T-helper 1 cell treated with Interleukin-12 subunit alpha and Interleukin-12 subunit beta and Interleukin-4 antibody, amounts not matched to agents 30 ng/mL and 1 ng/mL, for 36 hours (primary cell): ENCODE data around the gene EDN3. TPM values are rescaled to one million over a fixed set of nuclear protein-coding genes. Genes with fewer than 3 reads are reported as not detected.

ENCODE experiments used
- intact Hi-C: fragments of 100-400 bp; cut with micrococcal nuclease; formaldehyde crosslinking; loops from one replicate; pipeline ENCODE4 v1.15.1; 2024
- total RNA-seq: library from RNA; stranded (reverse); gene quantifications from 2 replicates; pipeline ENCODE4 v1.2.3, GENCODE V29; 2022

EDN3 gene
- total RNA-seq, 1 donor from 2014 or later = not detected

- intact Hi-C loops = no loop called here
These were observed 8.2 kb downstream of the EDN3 start for GRCh38 chr20:59308493-59309201.

DNA sequence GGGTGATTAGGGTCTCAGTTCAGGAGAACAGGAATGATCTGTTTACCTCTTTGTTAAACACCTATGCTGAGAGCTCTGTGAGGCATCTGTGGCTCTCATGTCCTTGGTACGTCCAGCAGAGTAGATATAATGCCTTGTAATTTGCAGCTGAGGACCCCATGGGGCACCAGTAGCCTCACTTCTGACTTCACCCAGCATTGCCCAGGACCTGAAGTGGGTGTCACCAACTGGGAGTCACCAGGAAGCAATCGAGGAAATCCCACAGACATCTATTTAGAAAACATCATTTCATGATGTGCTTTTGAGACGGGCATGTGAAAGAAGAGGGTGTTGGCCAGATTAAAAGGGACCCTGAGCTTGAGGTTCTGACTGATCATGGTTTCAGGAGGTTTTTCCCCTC, 8.8 kb downstream of the EDN3 start:
- intact Hi-C loops = no loop called here

DNA sequence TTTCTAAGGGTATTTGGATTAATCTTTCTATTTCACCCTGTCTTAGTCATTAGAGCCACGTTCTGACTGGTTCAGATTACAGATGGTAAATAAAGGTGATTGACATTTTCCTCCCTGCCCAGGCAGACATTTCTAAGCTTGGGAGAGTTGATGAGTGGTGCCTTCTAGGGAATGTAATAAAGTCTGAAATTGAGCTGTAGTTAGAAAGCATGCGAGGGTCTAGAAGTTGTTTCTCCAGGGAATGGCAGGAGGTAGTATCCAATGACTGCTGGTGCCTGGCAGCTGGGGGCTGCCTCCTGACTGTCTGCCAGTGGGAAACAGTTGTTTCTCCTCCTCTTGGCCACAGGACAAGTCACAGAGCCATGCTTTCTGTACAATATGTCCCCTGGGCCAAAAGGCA, 14.6 kb downstream of the EDN3 start:
- intact Hi-C loops = no loop called here

DNA sequence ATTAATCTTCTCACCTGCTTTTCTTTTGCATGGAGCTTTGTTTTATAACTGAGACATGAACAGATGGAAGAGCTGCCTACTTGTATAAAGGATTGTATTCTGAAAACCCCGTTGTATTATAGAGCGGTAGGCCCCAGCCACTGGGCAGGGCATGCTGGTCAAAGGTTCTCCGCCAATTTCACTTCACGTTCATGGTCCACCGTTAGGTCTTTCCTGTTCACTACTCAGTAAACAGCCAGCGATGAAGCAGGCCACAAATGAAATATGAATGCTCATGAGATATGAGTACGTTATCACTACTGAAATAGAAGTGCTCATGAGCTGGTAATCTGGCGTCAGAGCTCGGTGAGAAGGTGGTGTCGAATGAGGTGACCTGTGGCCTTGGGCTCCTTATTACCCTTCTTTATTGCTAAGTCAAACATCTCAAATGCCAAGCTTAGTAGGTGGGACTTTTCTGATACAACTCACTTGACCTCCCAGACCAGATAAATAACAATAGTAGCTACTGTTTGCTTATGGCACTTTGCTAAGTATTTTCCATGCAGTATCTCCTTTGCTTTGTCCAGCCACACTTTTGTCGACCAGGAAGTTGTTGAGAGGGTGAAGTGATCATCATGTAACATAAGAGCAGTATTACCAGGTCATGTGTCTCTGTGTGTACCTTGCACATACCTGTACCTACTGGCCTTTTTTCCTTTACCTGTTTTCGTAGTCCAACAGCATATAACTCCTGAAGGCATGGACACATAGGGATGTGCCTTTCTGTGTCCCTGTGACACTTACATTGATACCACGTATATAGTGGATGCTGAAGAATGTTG, 16.7 kb downstream of the EDN3 start:
- intact Hi-C loops = no loop called here

GRCh38 chr20:59318201-59318790, 17.9 kb downstream of the EDN3 start:
- intact Hi-C loops = no loop called here

- intact Hi-C loops = no loop called here
These were observed 18.4 kb downstream of the EDN3 start for GRCh38 chr20:59318803-59319202.

GRCh38 chr20:59320426-59320825, 20.0 kb downstream of the EDN3 start:
- intact Hi-C loops = no loop called here

GRCh38 chr20:59320854-59321647, 20.6 kb downstream of the EDN3 start:
- intact Hi-C loops = no loop called here

- intact Hi-C loops = no loop called here
These were observed 21.7 kb downstream of the EDN3 start for GRCh38 chr20:59322081-59322480.

GRCh38 chr20:59322585-59323454, 22.4 kb downstream of the EDN3 start:
- intact Hi-C loops = no loop called here

- intact Hi-C loops = no loop called here
These were observed 23.3 kb downstream of the EDN3 start for GRCh38 chr20:59323731-59324130.

DNA sequence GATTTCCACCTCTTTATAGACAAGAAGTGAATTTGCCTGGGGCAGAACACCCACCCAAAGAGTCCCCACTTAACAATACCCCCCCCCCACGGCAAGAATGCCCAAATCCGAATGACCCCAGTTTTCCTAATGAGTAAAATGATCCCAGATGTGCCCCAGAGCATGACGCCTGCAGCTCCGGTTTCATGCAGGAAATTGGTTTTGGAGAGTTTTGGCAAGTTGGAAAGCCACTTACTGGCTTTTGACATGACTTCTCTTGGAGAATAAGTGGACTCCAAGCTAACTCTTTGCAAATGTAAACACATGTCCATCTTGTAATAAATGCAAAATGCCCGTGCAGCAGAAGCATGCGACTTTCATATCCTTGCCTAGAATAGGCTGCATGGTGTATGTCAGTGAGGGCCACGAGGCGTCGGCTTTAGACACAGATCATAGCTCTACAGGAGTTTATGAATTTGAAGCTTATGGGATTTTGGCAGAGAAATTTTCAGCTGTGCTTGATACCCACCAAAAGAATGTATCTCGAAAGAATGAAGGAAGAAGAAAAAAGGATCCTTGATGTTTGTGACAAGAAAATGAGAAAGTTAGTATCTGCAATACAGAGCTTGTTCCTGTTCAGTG, 24.2 kb downstream of the EDN3 start:
- intact Hi-C loops = no loop called here

DNA sequence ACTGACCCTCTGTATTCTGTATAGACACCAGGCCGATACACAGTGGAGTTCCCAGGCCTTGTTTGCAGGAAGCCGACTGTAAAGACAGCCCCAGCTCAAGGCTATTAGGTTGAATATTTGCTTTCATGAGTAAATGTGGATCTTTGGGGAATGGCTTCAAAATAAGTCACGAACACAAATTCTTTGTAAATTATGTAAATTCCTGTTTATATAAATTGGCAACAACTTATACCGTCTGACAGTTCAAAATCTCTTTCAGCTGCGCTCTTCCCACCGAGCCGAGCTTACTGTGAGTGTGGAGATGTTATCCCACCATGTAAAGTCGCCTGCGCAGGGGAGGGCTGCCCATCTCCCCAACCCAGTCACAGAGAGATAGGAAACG, 24.7 kb downstream of the EDN3 start:
- intact Hi-C loops = no loop called here

GRCh38 chr20:59326188-59326587, 25.8 kb downstream of the EDN3 start:
- intact Hi-C loops = no loop called here

DNA sequence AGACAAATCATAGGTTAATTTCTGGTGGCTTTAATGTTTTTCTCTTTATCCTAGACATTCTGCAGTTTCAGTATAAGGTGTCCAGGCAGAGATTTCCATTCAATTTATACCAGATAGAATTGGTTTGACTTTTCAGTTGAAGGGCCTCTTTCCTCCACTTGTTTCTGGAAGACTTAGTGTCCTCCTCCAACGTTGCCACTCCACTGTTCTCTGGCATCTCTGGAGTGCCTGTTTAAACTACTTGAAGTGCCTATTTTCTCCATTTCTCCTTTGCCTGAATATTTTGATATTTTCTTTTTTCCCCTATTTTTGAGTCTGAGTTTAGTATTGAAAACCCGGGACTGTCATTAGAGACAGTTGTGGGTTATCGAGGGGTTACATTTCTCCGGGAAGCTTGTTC, 27.7 kb downstream of the EDN3 start:
- intact Hi-C loops = no loop called here

- intact Hi-C loops = no loop called here
These were observed 31.4 kb downstream of the EDN3 start for GRCh38 chr20:59331721-59332329.

GRCh38 chr20:59333260-59333845, 32.9 kb downstream of the EDN3 start:
- intact Hi-C loops = no loop called here

DNA sequence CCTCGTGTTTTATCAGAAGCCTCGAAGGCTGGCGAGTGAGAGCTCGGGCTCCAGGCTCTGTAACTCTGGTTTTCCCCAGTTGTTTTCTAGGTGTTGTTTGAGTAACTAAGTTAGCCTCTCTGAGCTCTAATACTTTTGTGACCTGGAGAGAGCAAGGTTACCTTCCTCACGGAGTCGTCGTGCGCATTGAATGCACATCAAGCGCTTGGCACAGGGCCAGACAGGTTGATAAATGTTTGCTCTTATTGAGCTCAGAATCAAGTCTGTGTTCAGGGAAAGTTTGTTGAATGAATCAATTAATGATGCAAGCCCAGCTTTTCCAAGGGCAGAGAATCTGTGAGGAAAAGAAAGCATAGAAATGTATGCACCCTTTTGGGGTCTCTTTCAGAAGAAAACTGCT, 33.5 kb downstream of the EDN3 start:
- intact Hi-C loops = no loop called here

GRCh38 chr20:59334651-59335300, 34.4 kb downstream of the EDN3 start:
- intact Hi-C loops = no loop called here
